GM23338 (cell line): ENCODE measurements around the gene IL6. TPM values are rescaled to one million over a fixed set of nuclear protein-coding genes. Genes with fewer than 3 reads are reported as not detected.

Experiments
- ATAC-seq: fragments of 200-7000 bp; cut with Tn5 transposase; 3 replicates; pipeline ENCODE4 v1.9.1; 2020
- DNase-seq: peaks from one replicate; pipeline ENCODE4 v3.0.0-alpha.2; 2015; ENCODE audit warnings: low spot score
- H2AFZ ChIP-seq: fragments of 200-600 bp; sonication (generic); 2 replicates; pipeline ENCODE4 v1.8.0; 2016; ENCODE audit warnings: antibody characterized with exemption, mild to moderate bottlenecking, moderate library complexity
- H3F3A ChIP-seq: fragments of 200-600 bp; sonication (generic); replicated peaks from 2 replicates; pipeline ENCODE4 v1.8.0; 2017; ENCODE audit warnings: antibody characterized with exemption, mixed run types, low read depth
- H3K27ac ChIP-seq: fragments of 200-600 bp; sonication (generic); 2 replicates; pipeline ENCODE4 v1.6.1; 2016; ENCODE audit warnings: low read depth
- H3K27me3 ChIP-seq: fragments of 200-600 bp; sonication (generic); 2 replicates; pipeline ENCODE4 v1.8.0; 2016; ENCODE audit warnings: mild to moderate bottlenecking, mixed run types, moderate library complexity; ENCODE audit not compliant: insufficient read depth
- H3K36me3 ChIP-seq: fragments of 200-600 bp; sonication (generic); 2 replicates; pipeline ENCODE4 v1.8.0; 2016; ENCODE audit warnings: mild to moderate bottlenecking; ENCODE audit not compliant: insufficient read depth
- H3K4me1 ChIP-seq: fragments of 200-600 bp; sonication (generic); 2 replicates; pipeline ENCODE4 v1.8.0; 2016; ENCODE audit warnings: mild to moderate bottlenecking, moderate library complexity; ENCODE audit not compliant: insufficient read depth
- H3K4me2 ChIP-seq: fragments of 200-600 bp; sonication (generic); 2 replicates; pipeline ENCODE4 v1.7.1; 2017; ENCODE audit warnings: mixed run types
- H3K4me3 ChIP-seq: fragments of 200-600 bp; sonication (generic); 2 replicates; pipeline ENCODE4 v1.6.1; 2016; ENCODE audit warnings: mixed run types
- H3K79me2 ChIP-seq: fragments of 200-600 bp; sonication (generic); replicated peaks from 2 replicates; pipeline ENCODE4 v1.8.0; 2017; ENCODE audit warnings: mild to moderate bottlenecking; ENCODE audit not compliant: insufficient read depth
- H3K9me2 ChIP-seq: fragments of 200-600 bp; sonication (generic); 2 replicates; pipeline ENCODE4 v1.8.0; 2017; ENCODE audit not compliant: insufficient read depth
- H4K20me1 ChIP-seq: fragments of 200-600 bp; sonication (generic); replicated peaks from 2 replicates; pipeline ENCODE4 v1.8.0; 2017; ENCODE audit warnings: mild to moderate bottlenecking; ENCODE audit not compliant: insufficient read depth
- H3K27ac Mint-ChIP-seq: 2 replicates; pipeline ENCODE4 v1.8.0; 2020; ENCODE audit warnings: inconsistent platforms, mild to moderate bottlenecking, moderate library complexity, mixed read lengths
- H3K27me3 Mint-ChIP-seq: 3 replicates; pipeline ENCODE4 v1.8.0; 2022; ENCODE audit warnings: low read depth, mild to moderate bottlenecking, moderate library complexity, mixed read lengths, inconsistent platforms; ENCODE audit not compliant: insufficient read depth, poor library complexity
- H3K36me3 Mint-ChIP-seq: 3 replicates; pipeline ENCODE4 v1.8.0; 2021; ENCODE audit warnings: low read depth, mild to moderate bottlenecking, inconsistent platforms, moderate library complexity, mixed read lengths
- H3K4me1 Mint-ChIP-seq: 3 replicates; pipeline ENCODE4 v1.8.0; 2020; ENCODE audit warnings: mild to moderate bottlenecking, inconsistent platforms, mixed read lengths
- H3K4me3 Mint-ChIP-seq: 3 replicates; pipeline ENCODE4 v1.8.0; 2021; ENCODE audit warnings: moderate library complexity, mild to moderate bottlenecking, inconsistent platforms, mixed read lengths
- H3K9me3 Mint-ChIP-seq: 3 replicates; pipeline ENCODE4 v1.8.0; 2020; ENCODE audit warnings: moderate library complexity, mild to moderate bottlenecking, inconsistent platforms, mixed read lengths
- CTCF ChIP-seq, 2 experiments: fragments of 200-600 bp in 1 of 2; sonication (generic) in 1 of 2; conservative IDR thresholded peaks; 2 replicates each; pipeline versions ENCODE4 v1.5.1 to v1.6.1; 2016 to 2017; ENCODE audit warnings: antibody characterized with exemption in 2 of 2, low read depth in 2 of 2, mild to moderate bottlenecking in 2 of 2, moderate library complexity in 1 of 2
- ETS1 ChIP-seq: IDR thresholded peaks from 2 replicates; pipeline ENCODE4 v1.6.1; 2016; ENCODE audit warnings: antibody characterized with exemption
- EZH2 ChIP-seq: fragments of 200-600 bp; sonication (generic); IDR thresholded peaks from one replicate; pipeline ENCODE4 v1.8.0; 2017; ENCODE audit warnings: antibody characterized with exemption, mild to moderate bottlenecking, low read depth; ENCODE audit not compliant: unreplicated experiment
- EZH2phosphoT487 ChIP-seq: fragments of 200-600 bp; sonication (generic); IDR thresholded peaks from one replicate; pipeline ENCODE4 v1.8.1; 2018; ENCODE audit warnings: antibody characterized with exemption; ENCODE audit not compliant: unreplicated experiment
- NANOG ChIP-seq: IDR thresholded peaks from 2 replicates; pipeline ENCODE4 v1.6.1; 2016; ENCODE audit warnings: antibody characterized with exemption, borderline replicate concordance
- POLR2AphosphoS5 ChIP-seq: IDR thresholded peaks from 2 replicates; pipeline ENCODE4 v1.6.1; 2016; ENCODE audit warnings: antibody characterized with exemption, low read depth
- REST ChIP-seq: IDR thresholded peaks from one replicate; pipeline ENCODE4 v1.6.1; 2018; ENCODE audit warnings: antibody characterized with exemption; ENCODE audit not compliant: unreplicated experiment
- STAT1 ChIP-seq: IDR thresholded peaks from one replicate; pipeline ENCODE4 v1.6.1; 2016; ENCODE audit warnings: antibody characterized with exemption; ENCODE audit not compliant: unreplicated experiment
- ZNF114 ChIP-seq: fragments of 250-450 bp; sonication (Bioruptor Pico); IDR thresholded peaks from 2 replicates; pipeline ENCODE4 v1.5.0; 2020; ENCODE audit warnings: mild to moderate bottlenecking, moderate library complexity
- polyA plus RNA-seq: library from polyadenylated mRNA; unstranded; fragments of >200 nt; fragmentation: Nextera tagmentation; extraction: Ambion mirVana; gene quantifications from 2 replicates; pipeline ENCODE4 v1.2.1, GENCODE V29; 2016
- total RNA-seq: library from RNA; depleted of rRNA; stranded (reverse); fragments of >200 nt; shearing (Covaris generic); gene quantifications from 2 replicates; pipeline ENCODE4 v1.2.3, GENCODE V29; 2014

IL6 gene
- total and polyA plus RNA-seq, 2 experiments from 2014 or later: 1.6 TPM; not detected in 1

- Histone ChIP-seq H3K4me3 (no peak overlapping the region), H2AFZ (no peak overlapping the region), H3K79me2 (no peaks in the 10 kb centered on the region), H3K36me3 (no peaks in the 10 kb centered on the region), H3K27ac (no peak overlapping the region), H3K4me2 (no peak overlapping the region), H3K9me2 (peaks cover 7% of the 10 kb centered on the region; the same call in 1 of the 2 replicates), H3K4me1 (peaks cover 18% of the 10 kb centered on the region), H3K27me3 (no peaks in the 10 kb centered on the region), H4K20me1 (no peaks in the 10 kb centered on the region), H3F3A (no peaks in the 10 kb centered on the region)
- ATAC-seq (no peak), DNase-seq (no peak)
- H3K27ac Mint-ChIP-seq: no peak overlapping the region
- no peak for TF ChIP-seq ETS1
- no peak for TF ChIP-seq EZH2phosphoT487
- no peaks in the 10 kb centered on the region for H3K27me3 Mint-ChIP-seq
- H3K4me1 Mint-ChIP-seq: peaks cover 4% of the 10 kb centered on the region
- H3K4me3 Mint-ChIP-seq: no peak overlapping the region
- no peaks in the 10 kb centered on the region for H3K36me3 Mint-ChIP-seq
- no peaks in the 10 kb centered on the region; the same call in 2 of the 3 replicates for H3K9me3 Mint-ChIP-seq
Measured at GRCh38 chr7:22713463-22713862, 13.5 kb upstream of the IL6 start.

GRCh38 chr7:22715969-22716368 is 11.0 kb upstream of the IL6 start:
- no peaks in the 10 kb centered on the region for H3F3A ChIP-seq
- H3K27ac ChIP-seq: no peak overlapping the region
- H3K27me3 ChIP-seq: no peaks in the 10 kb centered on the region
- H3K79me2 ChIP-seq: no peaks in the 10 kb centered on the region
- no peaks in the 10 kb centered on the region for H4K20me1 ChIP-seq
- H3K4me1 ChIP-seq: peaks cover 11% of the 10 kb centered on the region
- H3K4me3 ChIP-seq: no peak overlapping the region
- no peaks in the 10 kb centered on the region for H3K27me3 Mint-ChIP-seq
- no peak overlapping the region for H3K27ac Mint-ChIP-seq
- no peaks in the 10 kb centered on the region for H3K9me3 Mint-ChIP-seq
- no peak overlapping the region for H3K4me3 Mint-ChIP-seq
- peaks cover 14% of the 10 kb centered on the region for H3K4me1 Mint-ChIP-seq
- no peaks in the 10 kb centered on the region for H3K36me3 ChIP-seq
- H3K36me3 Mint-ChIP-seq: no peaks in the 10 kb centered on the region
- H2AFZ ChIP-seq: no peak overlapping the region
- peaks cover 16% of the 10 kb centered on the region; the same call in 1 of the 2 replicates for H3K9me2 ChIP-seq
- ATAC-seq (no peak), DNase-seq (no peak)
- H3K4me2 ChIP-seq: no peak overlapping the region
- TF ChIP-seq STAT1 (no peak), ETS1 (no peak), EZH2 (no peak), CTCF (conservative IDR thresholded peaks at IDR 0.05; ENCODE audit: low read depth in 2 of 2) (no peak), ZNF114 (no peak), POLR2AphosphoS5 (no peak), REST (no peak), NANOG (no peak)
